Stimulated activated naive CD8-positive, alpha-beta T cell treated with anti-CD3 and anti-CD28 coated beads, Interleukin-15, Interleukin-2, amounts not matched to agents 100 U/mL and 50 U/mL, for 24 hours (primary cell): Measurements from ENCODE around the gene CPVL.

Source experiments
- ATAC-seq: fragments of 150-1000 bp; cut with Tn5 transposase; one replicate; pipeline ENCODE4 v1.10.0; 2021
- DNase-seq: peaks from one replicate; pipeline ENCODE4 v3.0.0; 2021

Gene CPVL

DNA sequence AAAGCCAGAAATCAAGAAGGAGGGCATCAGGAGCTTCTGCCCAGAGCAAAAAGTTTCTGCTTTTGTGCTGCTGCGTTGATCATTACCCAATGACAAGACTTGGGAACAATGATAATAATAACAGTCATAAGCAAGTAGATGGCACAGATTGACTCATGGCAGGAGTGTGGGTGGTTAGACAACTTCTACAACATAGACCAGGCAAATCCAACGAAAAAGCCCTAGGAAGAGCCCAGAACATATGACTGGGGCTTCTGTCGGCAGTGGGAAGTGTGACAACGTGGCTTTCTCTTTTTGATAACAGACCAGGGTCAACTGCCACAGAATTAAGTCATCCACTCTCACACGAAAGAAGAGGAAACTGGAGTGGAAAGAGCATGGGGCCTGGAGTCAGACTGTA, 102.8 kb downstream of the CPVL start:
- DNase-seq (no peak), ATAC-seq (no peak)

DNA sequence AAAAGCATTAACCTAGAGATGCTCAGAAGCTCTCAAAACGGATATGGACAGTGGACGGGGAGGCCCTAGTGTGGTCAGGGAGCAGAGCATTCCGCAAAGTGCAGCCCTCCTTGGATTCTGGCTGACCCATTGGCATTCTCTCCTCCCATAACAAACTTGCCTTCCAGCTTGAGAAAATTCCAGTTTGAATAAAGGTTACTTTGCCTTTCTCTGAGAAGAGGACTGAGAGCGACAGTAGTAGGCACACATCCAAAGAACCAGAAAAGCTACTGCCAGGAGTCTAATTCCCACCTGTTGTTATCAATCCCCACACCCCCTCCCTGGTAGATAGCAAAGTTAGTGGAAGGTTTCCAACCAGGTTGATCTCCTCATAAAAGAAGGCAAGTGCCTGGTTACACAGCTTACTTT, 103.5 kb downstream of the CPVL start:
- ATAC-seq: no peak
- DNase-seq: no peak

DNA sequence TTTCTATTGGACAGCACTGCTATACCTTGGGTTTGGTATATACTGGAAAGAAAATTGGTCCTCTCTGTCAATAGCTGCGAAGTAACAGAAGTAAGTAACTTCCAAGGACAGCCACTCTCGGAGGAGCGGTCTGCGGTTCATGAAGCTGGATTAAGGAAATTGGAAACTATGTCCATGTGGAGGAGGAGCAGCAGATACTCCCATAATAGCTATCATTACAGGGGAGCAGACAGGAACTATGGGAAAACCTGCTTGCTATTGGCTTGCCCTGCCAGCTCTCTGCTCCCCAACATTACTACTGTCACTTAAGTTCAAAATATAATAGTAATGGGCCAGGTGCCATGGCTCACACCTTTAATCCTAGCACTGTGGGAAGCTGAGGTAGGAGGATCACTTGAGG, 104.3 kb downstream of the CPVL start:
- ATAC-seq: no peak
- DNase-seq: no peak

DNA sequence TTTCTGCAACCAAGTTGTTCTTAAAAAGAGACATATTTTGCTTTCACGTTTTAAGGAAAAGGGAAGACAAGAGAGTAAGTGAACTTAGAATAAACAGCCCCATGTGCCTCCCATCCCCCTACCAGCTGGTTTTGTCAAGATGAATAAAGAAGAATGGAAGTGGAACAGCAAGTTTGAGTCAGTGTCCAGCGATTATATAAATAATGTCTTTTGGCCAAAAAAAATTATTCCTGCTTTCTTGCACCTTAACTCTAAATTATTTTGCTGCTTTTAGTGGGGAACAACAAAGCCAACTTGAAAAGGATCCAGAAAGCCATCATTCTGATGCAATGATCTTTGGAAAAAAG, 105.8 kb downstream of the CPVL start:
- no peak for ATAC-seq

DNA sequence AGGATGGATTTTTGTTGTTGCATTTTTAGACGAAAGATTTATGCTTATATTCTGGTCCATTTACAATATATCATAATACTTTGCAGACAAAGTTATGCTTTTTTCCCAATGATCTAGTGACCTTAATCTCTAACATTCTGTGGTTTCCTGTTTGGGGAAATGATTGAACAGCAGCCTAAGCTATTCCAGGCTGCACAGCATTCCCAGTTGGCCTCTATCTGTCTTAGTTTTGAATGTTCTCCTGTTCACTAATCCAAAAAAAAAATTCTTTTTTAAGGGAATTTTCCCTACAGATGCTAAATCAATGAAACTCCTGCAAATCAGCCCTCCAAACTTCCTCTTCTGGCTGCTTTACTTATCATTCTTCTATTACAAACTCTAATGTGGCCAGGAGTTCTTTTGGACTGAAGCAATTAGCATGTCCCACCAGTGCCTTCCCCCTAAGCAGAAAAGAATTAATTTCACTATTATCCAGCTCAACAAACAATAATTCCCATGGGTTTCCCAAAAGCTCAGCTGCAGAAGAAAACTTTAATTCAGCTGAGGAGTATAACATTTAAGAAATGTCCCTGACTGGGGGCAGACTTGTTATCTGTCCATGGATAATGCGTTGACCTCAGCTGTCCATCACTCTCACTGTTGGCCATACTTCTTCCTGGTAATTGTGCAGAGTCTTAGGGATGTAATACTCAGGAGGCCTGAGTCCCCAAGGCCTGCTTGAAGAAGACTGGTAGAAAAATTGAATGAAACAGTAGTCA, 106.3 kb downstream of the CPVL start:
- ATAC-seq: no peak
- DNase-seq: no peak

More for the DNA sequence above, 105.8 kb downstream of the CPVL start:
- no peak for DNase-seq

DNA sequence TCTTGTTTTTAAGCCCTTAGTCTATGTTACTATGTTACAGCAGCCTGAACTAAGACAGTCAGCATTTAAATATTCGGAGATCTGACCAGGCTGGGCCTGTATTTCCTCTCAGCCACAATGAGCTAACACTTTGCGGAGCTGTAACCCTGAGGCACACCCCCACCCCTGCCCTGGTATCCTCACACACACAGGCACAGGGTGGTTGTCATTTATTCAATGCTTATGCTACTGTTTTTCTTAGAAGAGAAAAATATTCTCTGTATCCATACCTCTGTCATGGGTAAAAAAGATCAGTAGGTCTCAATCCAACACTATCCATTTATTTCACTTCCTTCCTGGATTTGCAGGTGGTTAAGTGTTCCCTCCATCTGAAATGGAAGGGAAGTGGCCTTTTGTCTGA, 107.9 kb downstream of the CPVL start:
- ATAC-seq: no peak
- DNase-seq: no peak

DNA sequence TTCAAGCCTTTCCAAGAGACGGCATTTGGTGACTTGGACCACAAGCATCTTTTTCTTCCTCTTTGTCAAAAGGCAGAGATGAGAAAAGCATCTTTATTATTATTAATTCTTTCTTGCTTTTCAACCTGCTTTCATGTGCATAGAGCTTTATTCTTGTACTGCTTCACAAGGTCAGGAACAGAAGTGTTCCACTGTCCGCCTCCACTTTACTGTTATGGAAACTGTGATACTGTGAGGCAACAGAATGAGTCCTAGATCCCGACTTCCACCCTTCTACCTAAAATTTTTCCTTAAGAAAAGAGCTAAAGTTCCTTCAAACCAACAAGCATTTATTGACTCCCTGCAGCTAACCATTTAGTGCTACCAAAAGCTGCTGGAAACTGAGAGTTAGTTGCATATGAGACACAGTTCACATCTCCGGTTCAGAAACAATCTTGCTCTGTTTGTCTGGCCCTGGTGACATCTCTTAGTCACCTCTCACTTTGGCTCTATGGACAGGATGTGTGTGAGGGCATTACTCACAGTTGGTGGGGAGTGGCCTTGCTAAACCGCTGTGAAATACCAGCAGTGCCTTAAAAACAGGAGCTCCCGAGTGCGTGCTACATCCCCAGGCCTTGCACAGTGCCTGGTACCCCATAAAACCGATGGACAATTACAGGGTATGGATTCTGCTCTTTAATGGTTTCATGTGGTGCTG, 111.1 kb downstream of the CPVL start:
- DNase-seq (no peak), ATAC-seq (peak; percentile 87)

DNA sequence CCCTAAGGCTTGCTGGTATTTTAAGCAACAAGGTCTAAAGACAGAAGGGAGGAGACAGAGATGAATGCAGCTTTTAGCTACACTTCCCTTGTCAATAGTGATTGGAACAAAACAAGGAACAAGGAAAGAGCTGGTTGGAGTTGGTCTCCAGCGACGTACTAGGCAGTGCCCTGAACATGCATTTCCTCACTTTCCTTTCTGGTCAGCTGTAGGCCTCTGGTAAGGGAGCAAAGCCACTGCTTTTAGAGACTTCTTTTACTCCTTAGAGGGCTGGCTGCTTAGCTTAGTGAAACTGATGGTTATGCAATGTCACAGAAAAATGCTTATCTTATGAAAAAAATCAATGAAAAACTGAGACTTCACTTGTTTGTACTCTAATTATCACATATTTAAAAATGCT, 112.8 kb downstream of the CPVL start:
- ATAC-seq: no peak
- DNase-seq: no peak

DNA sequence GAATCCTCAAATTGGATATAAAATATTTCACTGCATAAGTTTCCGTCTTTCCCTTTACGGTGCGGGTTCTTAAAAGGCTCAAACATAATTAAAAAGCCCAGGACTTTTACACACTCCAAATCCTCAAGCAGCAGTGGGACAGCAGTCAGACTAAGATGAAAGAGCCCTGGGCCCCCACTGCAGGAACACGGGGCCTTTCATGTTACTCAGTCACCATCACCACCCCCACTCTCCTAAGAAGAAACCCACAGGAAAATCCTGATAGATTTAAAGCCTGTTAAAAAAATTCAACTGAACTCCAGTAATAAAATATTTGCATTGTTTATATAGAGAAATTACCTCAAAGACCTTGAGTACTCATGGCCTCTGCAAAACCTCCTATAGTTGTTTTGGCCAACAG, 114.2 kb downstream of the CPVL start:
- ATAC-seq: no peak
- no peak for DNase-seq

DNA sequence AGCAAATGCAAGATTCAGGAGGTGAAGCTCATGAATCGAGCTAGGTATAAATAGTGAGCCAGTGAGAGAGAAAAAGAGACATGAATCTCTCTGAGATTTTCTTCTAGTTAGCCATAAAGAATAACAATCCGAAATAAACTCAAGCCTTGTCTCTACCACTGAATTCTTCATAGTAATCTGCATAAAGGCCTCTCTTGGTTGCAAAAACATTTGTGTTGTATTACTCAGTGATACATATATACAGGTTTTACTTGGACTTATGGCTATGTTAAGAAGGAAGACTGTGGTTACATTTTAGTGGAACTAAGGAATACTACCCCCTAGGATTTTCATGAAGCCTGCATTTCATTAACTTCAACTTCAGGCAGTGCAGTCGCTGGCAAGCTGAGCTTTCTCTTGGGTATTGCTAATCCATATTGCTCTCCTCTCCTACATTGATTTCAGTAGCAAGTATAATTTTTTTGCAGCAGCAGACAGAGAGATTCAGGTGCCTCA, 115.5 kb downstream of the CPVL start:
- ATAC-seq: no peak

DNA sequence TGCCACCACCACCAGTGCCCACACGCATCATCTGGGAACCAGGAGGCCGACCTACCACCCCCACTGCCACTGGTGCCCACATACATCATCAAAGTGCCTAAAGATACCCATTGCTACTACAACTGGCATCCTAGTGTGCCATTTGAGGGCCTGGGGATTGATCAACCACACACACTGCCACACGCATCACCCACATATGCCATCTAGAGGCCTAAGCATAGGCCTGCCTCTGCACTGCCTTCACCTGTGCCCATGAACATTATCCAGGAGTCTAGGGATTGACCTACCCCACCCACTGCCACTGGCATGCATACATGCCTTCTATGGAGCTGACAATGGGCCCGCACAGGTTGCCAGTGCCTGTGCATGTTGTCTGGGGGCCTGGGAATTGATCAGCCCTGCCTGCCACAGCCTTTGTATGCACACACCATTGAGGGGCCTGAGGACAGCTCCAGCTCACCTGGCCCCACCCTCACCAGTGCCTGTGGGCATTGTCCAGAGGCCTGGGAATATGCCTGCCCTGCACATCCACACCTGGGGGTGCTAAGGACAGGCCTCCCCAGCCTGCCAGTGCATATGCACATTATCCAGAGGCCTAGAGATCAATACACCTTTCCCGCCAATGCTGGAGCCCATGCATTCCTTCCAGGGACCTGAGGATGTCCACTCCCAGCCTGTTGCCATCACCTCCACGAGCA, 123.9 kb downstream of the CPVL start:
- DNase-seq (no peak), ATAC-seq (no peak)

More for the DNA sequence above, 115.5 kb downstream of the CPVL start:
- no peak for DNase-seq

DNA sequence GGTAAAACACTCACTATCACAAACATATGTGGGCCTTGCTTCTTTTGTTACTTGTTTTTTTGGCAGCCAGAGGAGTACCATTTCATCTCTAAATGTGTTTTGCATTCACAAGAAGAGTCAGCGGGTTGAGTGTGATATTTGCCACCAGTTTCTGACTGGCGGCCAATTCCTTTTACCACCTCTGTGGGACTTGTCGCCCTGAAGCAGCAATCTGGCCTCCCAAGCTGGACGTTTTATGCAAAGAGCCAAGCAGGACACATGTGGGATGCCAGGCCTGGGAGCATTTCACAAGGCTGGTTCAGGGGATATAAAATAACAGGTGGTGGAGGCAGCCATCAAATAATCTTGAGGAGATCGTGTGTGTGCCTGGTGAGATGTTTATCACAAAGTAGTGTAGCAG, 126.4 kb downstream of the CPVL start:
- DNase-seq (no peak), ATAC-seq (no peak)

DNA sequence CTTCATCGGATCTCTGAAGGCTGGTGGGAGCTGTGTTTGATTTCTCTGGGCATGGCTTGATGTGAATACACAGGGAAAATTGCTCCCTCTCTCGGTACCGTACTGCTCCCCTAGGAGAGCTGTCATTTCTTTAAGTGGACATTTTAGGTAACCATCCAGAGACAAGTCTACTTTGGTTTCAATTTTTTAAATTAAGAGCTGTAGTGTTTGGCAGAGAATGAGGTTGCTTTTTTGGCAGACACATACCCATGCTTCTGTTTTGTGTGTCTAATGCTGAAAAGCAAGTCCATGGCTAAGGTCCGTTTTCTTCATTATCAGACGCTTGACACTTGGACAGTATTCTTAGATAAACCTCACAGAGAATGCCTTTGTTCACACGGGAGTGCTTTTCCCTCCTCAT, 127.0 kb downstream of the CPVL start:
- no peak for DNase-seq
- no peak for ATAC-seq

DNA sequence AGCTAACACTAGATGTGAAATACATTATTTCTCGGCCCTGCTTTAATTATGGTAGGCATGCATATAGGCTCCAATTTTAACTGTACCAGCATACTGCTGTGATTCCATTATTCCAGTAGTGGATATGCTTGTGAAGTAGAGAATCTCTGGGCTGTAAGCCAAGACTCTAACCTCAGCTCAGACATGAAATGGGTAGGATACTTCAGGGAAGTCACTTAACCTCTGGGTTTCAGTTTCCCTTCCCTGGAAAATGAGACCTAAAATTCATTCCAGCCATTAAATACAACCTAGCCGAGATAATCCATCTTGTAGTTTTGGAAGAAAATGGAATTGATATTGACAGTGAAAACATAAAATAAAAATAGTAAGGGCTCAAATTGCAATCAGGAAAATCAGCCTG, 128.6 kb downstream of the CPVL start:
- no peak for DNase-seq
- ATAC-seq: no peak

DNA sequence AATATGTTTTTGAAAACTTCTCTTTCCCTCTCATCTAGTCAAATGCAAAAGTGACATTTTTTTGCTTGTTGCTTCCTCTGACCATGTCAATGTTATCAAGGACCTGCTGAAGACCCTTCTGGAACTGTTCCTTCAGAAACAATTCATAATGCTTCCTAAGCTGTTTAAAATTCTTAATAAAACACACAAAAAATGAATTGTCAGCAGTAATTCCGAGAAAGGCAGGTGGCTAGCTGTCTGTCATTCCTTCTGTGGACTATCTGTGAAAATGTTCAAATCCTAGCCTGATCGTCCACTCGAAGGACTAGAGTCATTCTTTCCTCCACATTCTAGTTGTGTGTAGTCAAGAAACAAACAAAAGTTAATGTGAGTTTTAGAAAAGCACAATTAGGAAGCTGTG, 131.6 kb downstream of the CPVL start:
- ATAC-seq (no peak), DNase-seq (no peak)

DNA sequence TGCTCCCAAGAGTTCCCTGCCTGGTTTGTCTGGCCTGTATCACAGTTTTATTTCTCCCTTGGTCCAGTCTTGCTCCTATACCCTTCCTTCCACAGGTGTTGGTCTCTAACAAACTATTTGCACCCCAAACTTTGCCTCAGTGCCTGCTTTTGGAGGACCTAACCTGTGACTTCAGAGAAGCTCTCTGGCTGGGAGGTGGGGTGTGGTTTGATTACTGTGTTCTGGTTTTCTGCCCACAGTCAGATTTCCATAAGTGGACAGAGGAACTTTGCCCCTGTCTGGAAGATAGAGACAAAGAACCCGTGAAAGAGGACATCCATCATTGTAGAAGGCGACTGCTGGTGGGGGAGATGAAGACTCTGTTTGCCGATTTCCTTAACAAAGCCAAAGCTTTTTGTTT, 132.4 kb downstream of the CPVL start:
- DNase-seq (no peak), ATAC-seq (no peak)

DNA sequence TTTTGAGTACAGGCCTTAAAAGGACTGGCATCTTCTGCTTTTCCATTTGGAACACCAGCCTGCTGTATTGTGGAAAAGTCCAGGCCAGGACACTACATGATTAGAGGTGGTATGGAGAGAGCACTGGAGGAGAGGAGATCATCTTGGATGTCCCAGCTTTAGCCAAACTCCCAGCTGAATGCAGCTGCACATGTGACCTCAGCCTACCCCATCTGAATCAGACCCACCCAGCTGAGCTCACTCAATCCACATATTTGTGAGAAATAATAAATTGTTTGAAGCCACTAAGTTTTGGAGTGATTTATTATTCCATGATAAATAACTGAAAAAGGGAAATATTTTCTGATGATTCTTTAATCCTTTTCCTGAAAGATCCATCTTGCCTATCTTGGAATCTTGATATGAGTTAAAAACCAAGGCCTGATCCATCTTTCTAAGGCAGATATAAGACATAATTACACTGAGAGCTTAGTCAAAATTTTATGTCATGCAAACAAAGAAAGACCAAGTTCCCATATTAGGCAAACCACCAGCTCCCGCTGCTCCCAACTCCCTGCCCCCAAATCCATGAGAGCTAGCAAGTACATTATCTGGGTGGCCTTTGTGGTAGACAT, 133.1 kb downstream of the CPVL start:
- ATAC-seq (no peak), DNase-seq (no peak)

DNA sequence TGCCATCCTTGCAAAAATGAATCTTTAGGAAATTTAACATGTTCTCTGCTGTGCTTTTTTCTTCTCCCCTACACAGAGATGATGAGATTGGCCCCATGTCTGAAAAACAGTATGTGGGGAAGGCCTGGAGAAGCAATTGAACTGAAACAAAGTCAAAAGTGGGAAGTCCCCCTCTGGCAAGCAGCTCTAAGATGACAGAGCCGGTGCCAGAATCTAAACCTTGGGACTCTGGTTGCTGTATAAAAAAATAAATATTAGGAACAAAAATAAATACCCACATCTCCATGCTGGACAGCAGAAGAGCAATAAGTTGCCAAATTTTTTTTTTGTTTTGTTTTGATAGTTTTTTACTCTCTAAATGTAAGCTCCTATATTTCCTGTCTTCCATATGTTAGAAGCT, 136.4 kb downstream of the CPVL start:
- ATAC-seq: no peak
- DNase-seq: no peak

DNA sequence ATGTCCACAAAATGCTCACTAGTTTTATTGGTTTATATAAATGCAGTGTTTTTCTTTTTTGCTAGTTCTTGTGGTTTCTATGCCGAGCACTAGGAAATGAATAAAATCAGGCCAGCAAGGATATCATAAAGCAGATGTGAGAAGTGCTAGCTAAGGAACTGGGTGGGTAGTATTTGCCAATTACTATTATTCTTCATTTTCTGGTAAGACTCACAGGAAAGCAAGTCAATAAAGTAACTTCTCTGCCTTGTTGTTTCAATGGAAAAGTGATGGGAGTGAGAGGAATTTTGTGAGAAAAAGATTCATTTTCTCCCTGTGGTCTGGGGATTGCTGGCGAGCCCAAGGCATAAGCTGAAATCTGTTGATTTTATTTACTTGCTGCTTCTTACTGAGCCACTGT, 137.7 kb downstream of the CPVL start:
- no peak for DNase-seq
- no peak for ATAC-seq

DNA sequence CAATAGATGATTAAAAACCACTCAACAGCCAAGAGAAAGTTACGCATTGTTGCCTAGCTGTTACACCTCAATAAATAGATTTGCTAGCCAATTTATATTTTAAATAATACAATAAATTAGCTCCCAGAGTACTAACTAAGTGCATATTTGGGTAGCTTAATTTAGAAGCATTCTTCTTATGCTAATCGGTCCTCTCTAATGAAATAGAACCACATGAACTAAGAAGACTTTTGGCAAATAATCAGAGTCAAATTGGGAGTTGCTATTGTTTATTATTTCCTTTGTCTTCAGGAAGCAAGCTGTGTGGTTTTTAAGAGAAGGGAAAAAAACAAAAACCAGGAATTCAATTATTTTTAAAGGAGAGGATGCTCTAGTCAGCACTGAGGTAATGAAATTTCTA, 139.2 kb downstream of the CPVL start:
- DNase-seq (no peak), ATAC-seq (no peak)

DNA sequence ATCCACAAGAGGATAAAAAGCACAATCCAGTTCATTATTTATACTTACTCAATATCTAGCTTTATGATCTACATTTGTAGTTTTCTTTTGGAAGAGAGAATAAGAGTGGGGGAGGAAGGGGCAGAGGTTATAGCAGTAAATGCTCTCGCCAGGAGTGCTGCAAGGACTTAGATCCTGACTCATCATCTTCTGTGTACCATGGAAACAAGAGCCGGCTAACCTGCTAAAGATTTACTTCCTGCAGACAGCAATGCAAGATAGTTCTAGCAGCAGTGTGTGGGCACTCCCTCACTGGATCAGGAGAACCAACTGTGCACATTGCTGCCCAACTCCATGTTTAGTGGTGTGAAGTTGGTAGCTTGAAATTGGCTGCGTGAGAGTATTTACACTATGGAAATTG, 140.5 kb downstream of the CPVL start:
- DNase-seq: no peak
- ATAC-seq: no peak

DNA sequence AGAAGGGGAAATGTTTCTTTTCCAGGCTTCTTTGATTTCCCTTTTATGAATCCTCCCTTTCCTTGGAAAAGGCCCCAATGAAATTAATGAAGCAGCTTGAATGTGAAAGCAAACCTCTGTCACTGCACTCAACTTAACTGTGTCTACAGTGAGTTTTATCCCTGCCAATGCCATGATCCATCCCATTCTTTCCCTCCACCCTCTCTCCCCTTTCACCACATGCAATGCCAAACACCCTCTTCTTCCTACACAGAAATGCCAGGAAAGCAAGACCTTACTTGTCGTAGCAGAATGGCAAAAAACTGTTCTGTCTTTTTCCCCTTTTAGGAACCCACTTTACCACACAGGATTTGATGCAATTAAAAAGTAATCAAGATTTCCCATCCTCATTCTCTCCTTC, 140.9 kb downstream of the CPVL start:
- no peak for DNase-seq
- ATAC-seq: no peak

DNA sequence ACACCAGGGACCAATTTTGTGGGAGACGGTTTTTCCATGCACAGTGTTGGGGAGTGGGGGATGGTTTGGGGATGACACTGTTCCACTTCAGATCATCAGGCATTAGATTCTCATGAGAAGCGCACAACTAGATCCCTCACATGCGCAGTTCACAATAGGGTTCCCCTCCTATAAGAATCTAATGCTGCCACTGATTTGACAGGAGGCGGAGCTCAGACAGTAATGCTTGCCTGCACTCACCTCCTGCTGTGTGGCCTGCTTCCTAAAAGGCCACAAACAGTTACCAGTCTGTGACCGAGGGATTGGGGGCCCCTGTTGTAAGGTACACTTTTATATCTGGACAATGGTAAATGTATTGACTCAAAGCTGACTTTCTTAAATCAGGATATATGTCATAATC, 142.6 kb downstream of the CPVL start:
- ATAC-seq (no peak), DNase-seq (no peak)
